ENCODE measurements around the gene PYY. TPM values are rescaled to one million over a fixed set of nuclear protein-coding genes. Genes with fewer than 3 reads are reported as not detected.

Gene PYY
- total RNA-seq, 1 donor from 2014 or later: not detected

- intact Hi-C loops (cut with DNase I): no loop called here
- TF ChIP-seq POLR2A (IDR thresholded peaks at IDR 0.05): no peak
- H3K27me3 ChIP-seq: no peaks in the 10 kb centered on the region
- no peak overlapping the region for H3K27ac ChIP-seq
- no peaks in the 10 kb centered on the region for H3K36me3 ChIP-seq
- H3K4me1 ChIP-seq: peaks cover 10% of the 10 kb centered on the region
- peak overlapping the region; percentile 19 to 34 for H3K4me3 ChIP-seq
- H3K9me3 ChIP-seq: no peaks in the 10 kb centered on the region
- DNase-seq (ENCODE audit: extremely low spot score in 2 of 2): no peak
Observed at GRCh38 chr17:43927060-43927864, 26.5 kb downstream of the PYY start.

DNA sequence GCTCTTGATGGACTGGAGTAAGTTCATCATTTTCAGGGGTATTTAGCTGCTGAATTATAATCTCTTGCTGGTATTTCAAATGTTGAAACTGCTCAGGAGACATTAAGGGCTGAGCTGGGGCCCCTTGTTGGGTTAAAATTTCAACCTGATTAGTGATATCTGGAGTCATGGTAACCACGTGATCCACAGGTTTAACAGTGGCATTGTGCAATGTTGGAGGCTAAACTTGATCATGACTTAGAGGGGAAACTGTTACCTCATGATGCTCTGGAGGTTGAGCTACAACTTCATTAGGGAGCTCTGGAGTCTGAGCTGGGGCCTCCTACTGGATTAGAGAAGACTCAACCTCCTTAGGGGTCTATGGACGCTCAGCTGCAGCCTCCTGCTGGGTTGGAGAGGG is 29.2 kb downstream of the PYY start:
- H3K4me3 ChIP-seq: no peak overlapping the region
- peaks cover 10% of the 10 kb centered on the region for H3K4me1 ChIP-seq
- H3K27me3 ChIP-seq: no peaks in the 10 kb centered on the region
- DNase-seq (ENCODE audit: extremely low spot score in 2 of 2): no peak
- H3K36me3 ChIP-seq: no peaks in the 10 kb centered on the region
- H3K27ac ChIP-seq: no peak overlapping the region
- TF ChIP-seq POLR2AphosphoS5 (IDR thresholded peaks at IDR 0.05; ENCODE audit: insufficient read depth in 1 of 2, low read depth in 1 of 2) (no peak), POLR2A (IDR thresholded peaks at IDR 0.05) (no peak), CTCF (IDR thresholded peaks at IDR 0.05) (no peak)
- intact Hi-C loops (cut with DNase I): no loop called here
- H3K9me3 ChIP-seq: no peaks in the 10 kb centered on the region

DNA sequence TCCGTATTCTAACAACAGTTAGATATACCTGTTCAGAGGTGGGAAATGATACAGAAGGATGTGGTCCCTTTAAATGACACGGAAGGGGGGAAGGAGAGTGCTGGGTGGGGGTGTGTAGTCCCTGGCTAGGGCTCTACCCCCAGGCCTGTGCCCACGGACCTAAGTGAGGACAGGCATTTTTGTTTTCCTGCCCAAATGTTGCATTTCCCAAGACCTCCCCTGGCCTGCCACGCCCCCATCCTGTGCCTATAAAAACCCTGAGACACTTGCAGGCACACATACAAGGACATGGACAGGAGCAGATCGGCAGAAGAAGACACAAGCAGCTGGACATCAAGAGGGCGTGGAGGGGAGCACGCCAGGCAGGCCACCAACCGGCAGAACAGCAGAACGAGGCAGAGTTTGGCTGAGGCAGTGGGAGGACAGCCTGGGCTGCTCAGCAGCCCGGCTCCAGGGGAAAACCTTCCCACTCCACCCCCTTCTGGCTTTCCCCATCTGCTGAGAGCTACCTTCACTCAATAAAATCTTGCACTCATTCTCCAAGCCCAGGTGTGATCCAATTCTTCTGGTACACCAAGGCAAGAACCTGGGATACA is 33.1 kb downstream of the PYY start:
- no peaks in the 10 kb centered on the region for H3K27me3 ChIP-seq
- H3K4me3 ChIP-seq: no peak overlapping the region
- H3K4me1 ChIP-seq: peaks cover 12% of the 10 kb centered on the region
- intact Hi-C loops (cut with DNase I): no loop called here
- no peaks in the 10 kb centered on the region for H3K36me3 ChIP-seq
- no peak for DNase-seq (ENCODE audit: extremely low spot score in 2 of 2)
- H3K27ac ChIP-seq: no peak overlapping the region
- no peaks in the 10 kb centered on the region for H3K9me3 ChIP-seq
- TF ChIP-seq POLR2A (IDR thresholded peaks at IDR 0.05) (no peak), POLR2AphosphoS5 (IDR thresholded peaks at IDR 0.05; ENCODE audit: insufficient read depth in 1 of 2, low read depth in 1 of 2) (no peak), CTCF (IDR thresholded peaks at IDR 0.05) (no peak)

DNA sequence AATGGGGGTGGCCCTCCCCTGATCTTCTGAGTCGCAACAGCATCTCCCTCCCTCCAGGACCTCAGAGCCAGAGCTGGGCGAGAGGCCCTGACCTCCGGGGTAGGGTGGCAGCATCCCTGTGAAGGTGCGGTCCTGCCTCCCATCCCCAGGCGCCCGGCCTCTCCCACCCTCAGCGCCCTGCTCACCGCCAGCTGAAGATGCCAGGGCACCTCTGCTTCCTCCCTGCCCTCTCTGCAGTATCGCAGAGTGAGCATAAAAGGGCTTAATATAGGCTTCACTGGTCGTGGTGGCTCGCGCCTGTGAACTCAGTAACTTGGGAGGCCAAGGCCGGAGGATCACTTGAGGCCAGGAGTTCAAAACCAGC is 35.7 kb downstream of the PYY start:
- Histone ChIP-seq H3K27ac (no peak overlapping the region), H3K36me3 (no peaks in the 10 kb centered on the region), H3K9me3 (no peaks in the 10 kb centered on the region), H3K4me1 (peaks cover 12% of the 10 kb centered on the region), H3K4me3 (no peak overlapping the region), H3K27me3 (no peaks in the 10 kb centered on the region)
- no peak for TF ChIP-seq CTCF (IDR thresholded peaks at IDR 0.05)
- TF ChIP-seq POLR2A (IDR thresholded peaks at IDR 0.05): no peak
- no peak for TF ChIP-seq POLR2AphosphoS5 (IDR thresholded peaks at IDR 0.05; ENCODE audit: insufficient read depth in 1 of 2, low read depth in 1 of 2)
- intact Hi-C loops (cut with DNase I): no loop called here
- DNase-seq (ENCODE audit: extremely low spot score in 2 of 2): no peak

DNA sequence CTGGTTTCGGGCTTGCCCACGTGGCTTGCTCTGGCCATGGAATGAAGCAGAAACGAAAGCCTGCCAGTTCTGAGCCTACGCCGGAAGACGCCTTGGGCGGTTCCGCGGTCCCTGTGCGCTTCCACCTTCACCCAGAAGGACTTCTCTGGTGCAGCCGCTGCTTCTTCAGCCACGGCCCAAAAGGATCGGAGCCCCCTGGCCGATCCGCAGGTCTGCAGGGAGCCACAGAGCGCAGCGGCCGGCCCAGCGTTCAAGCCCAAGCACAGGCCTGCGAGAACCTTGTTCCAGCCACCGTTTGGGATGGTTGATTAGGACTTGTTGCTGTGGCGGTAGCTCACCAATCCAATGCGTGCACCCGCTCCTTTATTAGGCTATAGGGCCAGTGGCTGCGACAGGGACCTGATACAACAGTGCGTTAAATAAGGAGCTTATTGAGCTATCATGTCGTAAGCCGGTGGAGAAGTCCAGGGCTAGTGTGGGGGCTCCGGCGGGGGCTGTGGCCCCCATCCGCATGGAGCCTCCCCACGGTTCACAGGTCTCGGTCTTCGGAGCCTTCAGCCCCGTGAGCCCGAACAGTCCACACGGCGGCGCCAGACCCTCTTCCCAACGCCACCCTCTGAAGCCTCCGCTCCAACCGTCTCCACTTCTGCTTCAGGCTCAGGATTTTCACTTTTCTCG is 36.3 kb downstream of the PYY start:
- DNase-seq (ENCODE audit: extremely low spot score in 2 of 2): no peak
- Histone ChIP-seq H3K4me3 (peak overlapping the region; percentile 27 to 35), H3K9me3 (no peaks in the 10 kb centered on the region), H3K4me1 (peaks cover 12% of the 10 kb centered on the region), H3K27ac (no peak overlapping the region), H3K27me3 (no peaks in the 10 kb centered on the region), H3K36me3 (no peaks in the 10 kb centered on the region)
- intact Hi-C loops (cut with DNase I): no loop called here
- TF ChIP-seq POLR2A (IDR thresholded peaks at IDR 0.05) (no peak), CTCF (IDR thresholded peaks at IDR 0.05) (no peak), POLR2AphosphoS5 (IDR thresholded peaks at IDR 0.05; ENCODE audit: insufficient read depth in 1 of 2, low read depth in 1 of 2) (no peak)
